GM21447 (cell line): Measurements from ENCODE around the gene CD200R1.

ENCODE experiments used
- ATAC-seq: cut with Tn5 transposase; IDR thresholded peaks from one replicate; pipeline ENCODE4 v1.9.1; 2021; ENCODE audit not compliant: unreplicated experiment

The CD200R1 gene, protein sequence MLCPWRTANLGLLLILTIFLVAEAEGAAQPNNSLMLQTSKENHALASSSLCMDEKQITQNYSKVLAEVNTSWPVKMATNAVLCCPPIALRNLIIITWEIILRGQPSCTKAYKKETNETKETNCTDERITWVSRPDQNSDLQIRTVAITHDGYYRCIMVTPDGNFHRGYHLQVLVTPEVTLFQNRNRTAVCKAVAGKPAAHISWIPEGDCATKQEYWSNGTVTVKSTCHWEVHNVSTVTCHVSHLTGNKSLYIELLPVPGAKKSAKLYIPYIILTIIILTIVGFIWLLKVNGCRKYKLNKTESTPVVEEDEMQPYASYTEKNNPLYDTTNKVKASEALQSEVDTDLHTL

DNA sequence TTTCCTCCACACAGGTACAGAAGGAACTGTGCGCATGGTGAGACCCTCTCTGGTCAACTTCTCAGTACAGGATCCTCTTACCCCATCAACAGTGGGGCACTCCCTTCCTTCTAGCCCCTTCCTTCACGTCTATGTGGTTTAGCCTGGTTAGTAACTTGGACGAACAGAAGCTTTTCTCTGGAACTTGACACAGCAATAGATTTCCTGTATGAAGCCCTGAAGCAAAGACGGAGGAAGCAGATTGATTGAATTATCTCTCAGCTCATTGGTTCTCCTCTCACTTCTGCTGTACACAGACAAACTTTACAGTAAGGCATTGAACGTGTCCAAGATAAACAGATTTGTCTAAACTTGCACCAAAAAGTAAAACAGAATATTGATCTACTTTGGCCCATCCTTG, at the start of gene CD200R1:
CD200R1 (minus strand) TSS at position 210 of the 400 bp plus-strand sequence. CDS start 246 bp downstream, outside the sequence.
- no peak for ATAC-seq

DNA sequence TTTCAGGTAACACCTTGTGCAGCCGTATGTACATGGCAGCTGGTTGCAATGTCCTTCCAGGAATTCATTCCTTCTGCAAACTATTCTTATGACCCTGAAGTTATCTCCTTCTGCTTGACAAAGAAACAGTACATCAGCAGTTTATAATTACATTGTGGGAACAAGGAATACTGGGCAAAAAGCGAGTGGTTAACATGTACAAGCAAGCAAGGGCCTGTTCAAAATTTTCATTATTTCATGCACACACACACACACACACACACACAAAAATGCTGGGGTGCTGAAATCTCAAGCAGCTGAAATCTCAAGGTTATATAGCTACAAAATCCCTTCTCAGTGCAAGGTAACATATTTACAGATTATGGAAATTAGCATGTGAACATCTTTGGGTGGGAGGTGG, 46.6 kb upstream of the CD200R1 start:
- ATAC-seq, result no peak

DNA sequence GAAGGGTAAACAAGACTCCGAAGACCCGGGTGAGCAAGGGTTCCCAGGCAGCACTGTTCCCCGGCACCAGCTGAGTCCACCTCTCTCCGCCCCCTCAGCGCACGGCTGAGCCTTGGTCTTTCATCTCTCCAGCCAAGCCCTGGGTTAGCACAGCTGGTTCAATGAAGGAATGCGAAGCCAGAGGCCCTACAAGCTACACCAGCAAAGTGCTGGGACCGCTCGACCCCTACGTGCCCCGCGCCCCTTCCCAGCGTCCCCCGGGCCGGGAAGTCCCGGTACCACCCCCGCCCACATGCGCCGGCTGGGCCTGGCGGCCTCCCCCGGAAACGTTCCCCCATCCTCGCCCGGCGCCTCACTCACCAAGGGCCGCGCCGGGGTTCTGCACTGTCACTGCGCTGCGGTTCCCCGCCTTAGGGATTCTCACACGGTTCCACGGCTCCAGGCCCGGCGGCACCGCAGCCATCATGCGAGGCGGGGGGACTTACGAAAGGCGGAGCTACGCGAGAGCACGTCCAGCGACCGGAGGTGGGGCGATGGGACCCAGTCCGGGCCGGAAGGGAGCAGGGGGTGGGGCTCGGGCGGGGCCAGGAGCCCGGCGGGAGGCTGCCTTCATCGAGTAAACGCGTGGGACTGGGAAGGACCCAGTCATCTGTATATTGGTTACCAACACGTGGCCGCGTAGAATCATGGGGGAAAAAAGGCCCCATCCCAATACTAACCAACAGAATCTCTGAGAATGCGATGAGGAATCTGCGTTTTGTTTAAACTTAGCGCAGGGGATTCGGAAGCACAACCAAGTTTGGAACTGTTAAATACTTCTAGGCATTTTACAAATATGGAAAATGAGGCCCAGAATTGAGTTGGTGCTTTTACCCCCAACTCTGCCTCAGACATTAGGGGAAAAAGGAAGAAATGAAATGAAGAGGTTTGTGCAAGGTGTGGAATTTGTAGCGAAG, 44.6 kb upstream of the CD200R1 start:
- ATAC-seq, result peak; percentile 92

DNA sequence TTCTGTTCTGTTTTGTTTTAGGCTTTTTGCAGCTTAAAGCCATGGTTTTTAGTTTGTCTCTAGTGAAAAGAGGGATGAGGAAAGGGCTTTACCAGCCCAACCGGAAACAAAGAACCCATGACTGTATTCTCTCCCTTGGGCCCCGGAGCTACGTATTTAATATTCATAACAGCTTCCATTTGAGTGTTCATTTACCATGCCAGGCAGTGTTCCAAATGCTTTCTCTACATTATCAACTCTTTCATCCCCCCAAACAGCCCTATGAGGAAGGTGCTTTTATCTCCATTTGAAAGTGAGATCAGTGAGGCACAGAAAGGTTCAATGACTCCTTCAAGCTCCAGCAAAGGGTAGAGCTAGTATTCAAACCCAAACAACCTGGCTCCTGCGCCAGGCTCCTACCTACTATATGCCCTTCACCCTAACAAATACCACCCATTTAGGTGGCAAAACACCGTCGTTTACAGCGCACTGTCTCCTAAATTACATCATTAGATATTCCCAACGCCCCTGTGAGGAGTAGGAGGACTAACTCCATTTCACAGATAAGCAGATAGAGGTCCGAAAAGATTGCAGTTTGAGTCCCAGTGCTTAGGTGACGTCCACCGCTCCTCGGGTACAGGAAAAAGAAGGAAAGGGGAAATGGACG, 43.8 kb upstream of the CD200R1 start:
- ATAC-seq, result no peak

DNA sequence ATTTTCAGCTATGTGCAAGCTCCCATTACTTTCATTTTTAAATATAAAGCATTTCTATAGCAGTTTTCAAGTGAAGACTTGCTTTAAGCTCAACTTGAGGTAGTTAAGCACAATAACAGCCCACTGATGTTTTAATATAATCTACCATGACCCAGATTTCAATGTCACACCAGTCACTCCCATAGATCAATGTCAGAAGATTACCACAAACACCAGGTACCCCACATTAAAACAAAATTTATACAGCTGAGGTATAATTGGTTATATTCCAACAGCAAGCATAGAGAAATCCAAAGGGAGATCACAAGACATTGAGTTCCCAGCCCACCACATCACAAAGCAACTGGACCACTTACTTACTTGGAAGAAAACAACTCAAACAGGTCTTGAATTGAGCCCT, 38.7 kb upstream of the CD200R1 start:
- no peak for ATAC-seq

DNA sequence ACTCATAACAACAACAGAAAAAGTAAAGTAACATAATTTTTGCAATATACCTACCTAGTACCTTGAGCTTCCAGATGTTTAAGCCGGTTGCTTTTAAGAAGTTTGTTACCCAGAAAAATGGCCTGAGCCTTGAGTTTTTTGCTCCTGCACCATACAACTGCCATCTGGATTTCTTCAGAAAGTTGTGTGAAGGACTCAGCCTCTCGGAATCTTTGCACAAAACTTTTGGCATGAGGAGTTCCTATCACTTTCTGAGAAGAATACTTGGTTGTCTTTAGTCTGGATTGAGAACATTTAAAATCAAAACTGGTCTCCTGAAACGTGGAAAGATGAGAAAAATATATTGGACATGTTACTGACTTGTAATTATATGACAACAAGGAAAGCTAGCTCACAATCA, 33.2 kb upstream of the CD200R1 start:
- ATAC-seq, result no peak

DNA sequence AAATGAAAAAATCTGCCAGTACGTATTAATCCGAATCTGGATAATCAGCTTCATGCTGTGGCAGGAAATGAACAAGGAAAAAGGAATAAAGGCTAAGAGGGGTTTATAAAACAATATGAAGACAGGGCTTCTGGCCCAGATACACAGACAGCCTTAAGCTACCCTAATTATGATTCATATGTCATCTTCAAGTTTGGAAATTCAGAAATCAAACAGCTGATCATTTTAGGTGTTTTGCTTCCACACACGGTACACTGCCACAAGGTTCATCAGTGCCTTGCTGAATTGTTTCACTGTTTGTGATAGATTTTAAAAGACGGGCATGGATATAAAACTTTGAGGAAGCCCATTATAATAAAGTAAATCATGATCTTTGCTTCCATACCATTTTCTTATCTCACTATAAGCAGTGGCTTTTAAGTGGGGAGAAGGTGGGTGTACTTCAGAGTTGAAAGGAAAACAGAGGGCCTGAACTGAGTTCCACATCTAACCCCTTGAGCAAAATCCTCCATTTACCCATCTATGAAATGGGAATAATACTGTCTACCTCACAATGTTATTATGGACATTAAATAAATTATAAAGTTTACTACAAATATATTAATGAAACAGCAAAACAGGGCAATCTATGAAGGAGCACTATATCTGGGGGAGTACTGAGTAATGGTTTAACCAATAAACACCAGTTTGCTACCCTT, 31.6 kb upstream of the CD200R1 start:
- no peak for ATAC-seq

DNA sequence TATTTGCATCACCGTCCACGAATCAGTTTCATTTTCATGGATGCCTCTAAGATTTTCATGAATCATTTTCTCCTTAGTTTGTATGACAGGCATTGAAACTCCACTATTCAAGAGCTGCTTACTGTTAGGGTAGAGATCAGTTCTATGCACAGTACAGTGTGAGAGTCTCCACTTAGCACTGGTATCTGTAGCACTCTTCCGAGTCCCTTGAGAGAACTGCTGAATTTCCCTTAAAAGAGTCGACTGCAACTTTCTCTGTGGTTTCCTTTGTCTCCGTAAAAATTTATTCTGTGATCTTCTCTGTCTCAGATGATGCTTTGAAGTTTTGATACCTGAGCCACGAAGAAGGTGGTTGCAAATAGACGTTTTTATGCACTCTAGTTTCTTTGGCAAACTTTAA, 30.7 kb upstream of the CD200R1 start:
- ATAC-seq, result no peak

DNA sequence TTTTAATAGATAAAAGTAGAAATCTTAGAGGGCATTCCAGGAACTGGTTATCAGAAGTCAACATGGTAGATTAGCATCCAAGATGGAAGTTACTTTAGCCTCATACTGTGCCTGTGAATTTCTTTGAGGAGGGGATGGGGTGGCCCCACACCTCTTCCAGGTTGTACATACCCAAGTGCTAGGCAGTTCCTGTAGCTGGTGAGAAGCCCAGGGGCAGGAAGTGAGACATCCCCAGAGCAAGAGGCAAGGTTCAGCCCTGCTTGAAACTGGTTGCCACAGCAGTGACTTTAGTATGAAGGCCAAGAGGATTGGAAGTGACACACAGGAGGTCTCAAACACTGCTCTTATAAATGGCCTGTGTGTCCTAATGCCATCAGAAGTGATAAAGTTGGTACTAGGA, 27.8 kb upstream of the CD200R1 start:
- ATAC-seq, result no peak

DNA sequence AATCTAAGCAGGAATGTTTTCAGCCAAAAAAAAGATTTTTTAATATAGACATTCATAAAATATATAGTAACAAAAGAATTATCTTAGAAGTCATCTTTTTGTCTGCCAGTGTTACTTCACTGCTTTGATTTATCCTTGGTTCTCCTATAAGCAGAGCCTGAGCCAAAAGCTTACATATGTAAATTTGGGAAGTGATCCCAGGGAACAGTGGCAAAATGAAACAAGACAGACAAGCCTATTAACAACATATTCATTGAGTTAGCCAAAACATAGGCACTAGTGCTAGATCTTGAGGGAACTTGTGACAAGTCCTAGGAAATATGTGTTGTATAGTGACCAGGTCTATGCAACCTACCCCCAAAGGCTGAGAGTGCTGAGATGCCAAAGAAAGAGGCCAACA, 27.1 kb upstream of the CD200R1 start:
- no peak for ATAC-seq

DNA sequence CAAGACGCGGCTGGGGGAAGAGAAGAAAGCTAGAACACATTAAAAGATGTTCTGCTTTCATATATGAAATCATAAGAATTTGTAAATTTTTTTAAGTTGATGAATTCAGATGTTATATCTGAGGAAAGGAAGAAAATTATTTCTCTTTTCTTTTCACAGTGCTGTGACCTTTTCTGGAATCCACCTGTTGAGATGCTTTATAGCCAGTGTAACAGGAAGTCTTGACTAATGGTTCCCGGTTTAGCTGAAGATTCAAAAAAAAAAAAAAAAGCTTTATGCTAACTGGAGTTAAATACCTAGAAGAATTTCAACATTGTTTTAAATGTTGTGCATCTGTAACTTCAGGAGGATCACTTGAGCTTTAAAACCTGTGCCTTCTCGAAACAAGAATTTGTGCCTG, 25.8 kb upstream of the CD200R1 start:
- ATAC-seq, result no peak

DNA sequence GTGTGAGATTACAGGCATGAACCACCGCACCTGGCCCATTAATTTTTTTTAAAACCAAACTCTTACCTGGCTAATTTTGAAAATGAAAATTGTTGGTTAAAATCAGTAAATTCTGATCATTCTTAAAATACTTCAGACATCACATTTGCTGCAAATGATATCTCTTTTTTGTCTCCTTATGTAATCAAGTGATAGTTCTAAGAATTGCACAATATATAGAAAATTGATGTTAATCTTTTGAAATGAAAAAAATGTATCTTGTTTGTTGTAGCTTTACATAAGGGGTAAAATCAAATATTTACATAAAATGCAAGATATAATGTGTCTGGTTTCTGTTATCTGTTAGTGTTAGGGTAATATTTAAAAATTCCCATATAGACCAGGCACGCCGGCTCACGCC, 20.9 kb upstream of the CD200R1 start:
- no peak for ATAC-seq

DNA sequence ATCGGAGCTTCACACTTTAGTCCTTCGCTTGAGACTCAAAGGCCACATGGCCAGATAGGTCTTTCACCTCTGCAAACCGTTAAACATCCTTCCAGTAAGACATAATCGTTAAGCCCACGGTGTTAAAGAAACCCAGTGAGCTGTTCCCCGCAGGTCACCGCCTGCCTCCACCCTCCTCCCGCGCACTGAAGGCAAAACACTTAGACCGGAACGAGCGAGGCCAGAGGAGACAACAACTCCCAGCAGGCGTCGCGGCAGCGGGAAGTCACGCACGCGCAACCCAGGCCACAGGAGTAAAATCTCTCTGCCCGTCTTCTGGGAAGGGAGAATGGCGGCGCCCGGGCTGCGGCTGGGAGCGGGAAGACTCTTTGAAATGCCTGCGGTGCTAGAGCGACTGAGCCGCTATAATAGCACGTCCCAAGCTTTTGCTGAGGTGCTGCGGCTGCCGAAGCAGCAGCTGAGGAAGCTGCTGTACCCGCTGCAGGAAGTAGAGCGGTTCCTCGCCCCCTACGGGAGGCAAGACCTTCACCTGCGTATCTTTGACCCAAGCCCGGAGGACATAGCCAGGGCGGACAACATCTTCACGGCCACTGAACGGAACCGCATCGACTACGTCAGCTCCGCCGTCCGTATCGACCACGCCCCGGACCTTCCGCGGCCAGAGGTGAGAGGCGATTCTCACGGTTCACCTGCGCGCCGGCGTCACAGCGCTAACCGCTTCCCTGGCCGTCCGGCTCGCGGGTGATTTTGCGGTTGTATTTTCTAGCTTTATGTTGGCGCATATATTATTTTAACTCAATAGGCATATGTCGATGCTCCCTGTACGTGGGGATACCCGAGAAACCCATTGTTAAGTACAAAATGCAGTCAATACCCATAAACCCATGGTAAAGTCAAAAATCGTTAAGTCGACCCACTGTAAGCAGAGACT, 16.0 kb upstream of the CD200R1 start, which contains the start of gene GTPBP8:
GTPBP8 (plus strand) TSS at position 313 of the 931 bp plus-strand sequence; CDS start at position 329, 16 bp downstream.
- ATAC-seq, result peak; percentile 92

DNA sequence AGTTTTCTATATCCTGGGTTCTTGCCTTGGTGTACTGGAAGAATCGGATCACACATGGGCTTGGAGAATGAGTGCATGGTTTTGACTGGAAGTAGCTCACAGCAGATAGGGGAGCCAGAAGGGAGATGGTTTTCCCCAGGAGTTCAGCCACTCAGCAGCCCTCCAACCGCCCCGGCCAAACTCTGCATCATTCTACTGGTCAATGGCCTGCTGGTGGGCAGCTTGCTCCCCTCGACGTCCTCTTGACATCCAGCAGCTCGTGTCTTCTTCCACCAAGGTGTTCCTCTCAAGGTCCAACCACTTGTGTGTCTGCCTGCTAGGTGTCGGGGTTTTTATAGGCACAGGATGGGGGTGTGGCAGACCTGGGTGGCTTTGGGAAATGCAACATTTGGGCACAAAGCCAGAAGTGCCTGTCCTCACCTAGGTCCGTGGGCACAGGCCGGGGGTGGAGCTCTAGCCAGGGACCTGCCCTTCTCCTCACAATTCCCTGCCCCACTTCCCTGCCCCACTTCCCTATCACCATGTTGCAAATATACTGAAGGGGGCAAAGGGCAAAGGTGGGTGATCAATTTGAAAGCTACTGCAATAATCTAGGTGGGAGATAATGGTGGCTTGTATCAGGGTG, 12.9 kb upstream of the CD200R1 start:
- ATAC-seq, result no peak

DNA sequence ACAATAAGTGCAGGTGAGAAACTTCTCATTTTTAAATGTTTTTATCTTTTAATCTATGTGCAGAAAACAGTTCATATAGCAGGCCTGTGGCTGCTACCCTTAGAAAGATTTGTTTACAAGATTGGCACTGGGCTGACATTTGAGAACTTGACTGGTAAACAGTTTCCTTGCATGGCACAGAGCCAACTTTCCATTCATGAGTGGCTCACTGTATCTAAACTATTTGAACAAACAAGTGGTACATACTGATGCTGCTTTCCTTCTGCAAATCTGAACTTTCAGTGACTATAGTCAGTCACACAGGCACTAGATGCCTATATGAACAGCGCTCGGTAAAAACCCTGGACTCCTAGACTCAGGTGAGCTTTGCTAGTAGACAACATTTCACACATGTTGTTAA, 9.6 kb upstream of the CD200R1 start:
- no peak for ATAC-seq

DNA sequence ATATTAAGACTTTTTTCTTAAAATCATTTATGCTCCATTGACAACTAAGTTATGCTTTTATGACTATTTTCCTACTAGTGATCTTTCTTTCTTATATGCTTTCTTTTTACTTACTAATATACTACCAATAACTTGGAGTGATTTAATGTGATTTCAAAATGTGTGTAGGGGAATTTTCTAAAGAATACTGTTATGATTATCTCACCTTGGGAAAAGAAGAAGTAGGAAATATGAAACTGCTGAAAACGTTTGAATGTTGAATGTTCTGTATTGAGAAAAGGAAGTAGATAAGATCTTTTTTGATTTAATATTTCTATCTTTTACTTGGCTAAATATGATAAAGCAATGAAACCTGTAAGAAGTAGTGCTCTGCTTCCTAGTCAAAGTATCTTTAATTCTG, 7.8 kb upstream of the CD200R1 start:
- ATAC-seq, result no peak

DNA sequence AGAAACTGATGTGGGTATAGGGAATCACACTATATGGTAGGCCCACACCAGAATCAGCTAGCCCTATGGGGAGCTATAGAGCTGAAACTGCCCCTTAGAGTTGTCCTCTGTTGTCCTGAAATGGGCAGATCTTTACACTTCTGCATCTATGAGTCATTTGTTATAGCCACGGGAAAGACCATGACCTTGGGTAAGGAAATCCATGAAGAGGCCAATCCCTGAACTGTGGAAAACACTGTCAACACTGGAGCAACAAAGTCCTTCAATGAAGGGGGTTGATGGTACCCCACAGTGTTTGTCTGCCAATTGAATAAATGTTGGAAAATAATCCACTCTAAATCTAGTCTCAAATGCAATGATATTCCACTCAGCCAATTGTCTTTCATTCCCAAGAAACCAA, 5.2 kb upstream of the CD200R1 start:
- no peak for ATAC-seq

DNA sequence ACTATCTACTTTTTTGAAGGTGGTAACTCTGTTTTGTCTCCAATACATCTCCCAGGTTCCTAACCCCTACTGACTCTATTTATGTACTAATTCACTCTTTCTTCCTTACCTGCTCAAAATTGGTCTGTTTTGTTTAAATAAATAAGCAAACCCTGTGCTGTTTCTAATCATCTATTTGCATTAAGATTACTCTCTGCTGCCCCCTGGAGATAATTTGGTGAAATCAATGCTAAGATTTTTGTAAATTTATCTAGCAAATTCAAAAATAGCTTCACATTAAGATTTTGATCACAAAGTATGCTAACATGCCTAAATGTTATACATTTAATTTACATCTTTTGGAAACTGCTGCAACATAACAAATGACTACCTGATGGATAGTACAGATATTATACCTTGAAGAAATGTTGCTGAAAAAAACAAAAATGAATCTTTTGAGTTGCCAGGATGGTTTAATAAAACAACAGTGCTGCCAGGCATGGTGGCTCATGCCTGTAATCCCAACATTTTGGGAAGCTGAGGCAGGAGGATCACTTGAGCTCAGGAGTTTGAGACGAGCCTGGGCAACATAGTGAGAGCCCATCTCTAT, 4.4 kb upstream of the CD200R1 start:
- no peak for ATAC-seq

DNA sequence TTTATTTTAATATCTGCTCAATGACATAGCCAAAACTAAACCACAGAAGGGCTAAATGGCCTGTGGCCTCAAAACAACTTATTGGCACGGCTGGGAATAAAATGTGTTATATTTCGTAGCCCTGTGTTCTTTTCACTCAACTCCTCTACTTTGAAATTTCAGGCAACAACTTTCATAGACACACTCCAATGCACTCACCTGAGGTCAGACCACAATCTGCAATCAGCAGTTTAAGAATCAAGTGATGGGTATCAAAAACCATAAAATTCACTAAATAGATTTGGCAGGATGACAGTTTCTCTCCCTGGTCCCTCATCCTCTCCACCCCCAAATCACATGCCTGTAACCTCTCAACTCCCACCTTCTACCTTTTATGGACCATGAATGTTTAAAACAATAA, 2.0 kb upstream of the CD200R1 start:
- no peak for ATAC-seq
